GM19240 (cell line): ENCODE measurements around the gene MPV17L2.
"Not testable (repeated sequence)": the region's sequence is repeated elsewhere in the genome, so short reads cannot be mapped to it uniquely, and the experiment has no call there.

Experiments used
- DNase-seq: peaks from one replicate; pipeline ENCODE4 v3.0.0; 2011; ENCODE audit warnings: low spot score; ENCODE audit not compliant: insufficient read length

The MPV17L2 gene

GRCh38 chr19:18191640-18192062, 1.4 kb upstream of the MPV17L2 start:
- DNase-seq, result no peak

- no peak for DNase-seq
These were observed 566 bp downstream of the MPV17L2 start for GRCh38 chr19:18193388-18194180.

GRCh38 chr19:18194181-18194530, 1.1 kb downstream of the MPV17L2 start:
- no peak for DNase-seq

- DNase-seq, result no peak
These were observed 1.7 kb downstream of the MPV17L2 start for GRCh38 chr19:18194554-18195238.

- no peak for DNase-seq
These were observed 3.5 kb downstream of the MPV17L2 start for GRCh38 chr19:18196511-18196845.

GRCh38 chr19:18197306-18197705, 4.3 kb downstream of the MPV17L2 start:
- no peak for DNase-seq

- no peak for DNase-seq
These were observed 4.9 kb downstream of the MPV17L2 start for GRCh38 chr19:18197941-18198340.

- no peak for DNase-seq
These were observed 5.4 kb downstream of the MPV17L2 start for GRCh38 chr19:18198374-18198773.

- no peak for DNase-seq
These were observed 9.4 kb downstream of the MPV17L2 start for GRCh38 chr19:18202397-18202777.

GRCh38 chr19:18202778-18203407, 9.9 kb downstream of the MPV17L2 start:
- DNase-seq, result no peak

GRCh38 chr19:18203408-18203862, 10.4 kb downstream of the MPV17L2 start:
- no peak for DNase-seq

- DNase-seq, result peak; percentile 99
These were observed 10.9 kb downstream of the MPV17L2 start, which contains the start of gene RAB3A for GRCh38 chr19:18203863-18204393. Gene RAB3A (minus strand): TSS chr19:18204042. CDS start chr19:18202740, 1,302 bp downstream.

GRCh38 chr19:18204394-18205199, 11.6 kb downstream of the MPV17L2 start:
- DNase-seq, result no peak

GRCh38 chr19:18205200-18205892, 12.3 kb downstream of the MPV17L2 start:
- no peak for DNase-seq

- DNase-seq, result no peak
These were observed 13.0 kb downstream of the MPV17L2 start for GRCh38 chr19:18206018-18206417.

GRCh38 chr19:18208098-18208951, 15.3 kb downstream of the MPV17L2 start:
- DNase-seq, result no peak

- DNase-seq, result not testable (repeated sequence)
These were observed 16.9 kb downstream of the MPV17L2 start for GRCh38 chr19:18209912-18210311.

- DNase-seq, result no peak
These were observed 18.7 kb downstream of the MPV17L2 start for GRCh38 chr19:18211683-18212082.

GRCh38 chr19:18214779-18215433, 21.9 kb downstream of the MPV17L2 start:
- DNase-seq, result no peak
